Measurements from ENCODE around the gene OST4. TPM values are rescaled to one million over a fixed set of nuclear protein-coding genes. Genes with fewer than 3 reads are reported as not detected.
"Not testable (repeated sequence)": the region's sequence is repeated elsewhere in the genome, so short reads cannot be mapped to it uniquely, and the experiment has no call there.

The OST4 gene
- 393 TPM for total RNA-seq
- long read RNA-seq, transcript OST4-203 (3 exons, 561 nt) = major isoform, 141 of 145 reads
- long read RNA-seq, partial matches to known transcripts = 2 of 145 reads
- long read RNA-seq, other reads (novel, unspliced or antisense) = 1 of 145 reads

- DNase-seq (peak; percentile 97), ATAC-seq (ENCODE audit: poor library complexity) (peak; percentile 96)
- intact Hi-C loops (cut with DNase I) = no loop called here
Measured at GRCh38 chr2:27071277-27071989, at the start of gene OST4. Gene OST4, minus strand, starts transcription at chr2:27071654.

DNA sequence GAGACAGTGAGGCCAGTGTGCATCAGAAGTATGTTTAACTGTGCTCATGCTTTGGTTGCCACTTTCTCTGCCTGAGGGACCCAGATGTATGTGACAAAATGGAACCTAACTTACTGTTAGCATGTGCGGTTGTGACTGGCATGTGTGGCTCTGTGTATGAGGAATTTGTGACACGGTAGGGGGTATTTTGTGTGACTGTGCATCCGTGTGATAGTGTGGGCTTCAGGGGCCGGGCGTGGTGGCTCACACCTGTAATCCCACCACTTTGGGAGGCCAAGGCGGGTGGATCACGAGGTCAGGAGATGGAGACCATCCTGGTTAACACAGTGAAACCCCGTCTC, 47.8 kb upstream of the OST4 start:
- DNase-seq; ATAC-seq (ENCODE audit: poor library complexity); intact Hi-C loops (cut with DNase I): not testable (repeated sequence)

- ATAC-seq (ENCODE audit: poor library complexity) (no peak), DNase-seq (no peak)
- intact Hi-C loops (cut with DNase I) = no loop called here
Measured at GRCh38 chr2:27118525-27119329, 47.3 kb upstream of the OST4 start, which contains the start of gene CGREF1. Gene CGREF1, minus strand, starts transcription at chr2:27119128. Its CDS starts 14,762 bp downstream, at chr2:27104366.

- intact Hi-C loops (cut with DNase I) = no loop called here
- DNase-seq (no peak), ATAC-seq (ENCODE audit: poor library complexity) (no peak)
Measured at GRCh38 chr2:27117995-27118524, 46.6 kb upstream of the OST4 start.

- ATAC-seq (ENCODE audit: poor library complexity) (no peak), DNase-seq (no peak)
- intact Hi-C loops (cut with DNase I) = no loop called here
Measured at GRCh38 chr2:27115519-27115918, 44.1 kb upstream of the OST4 start.

GRCh38 chr2:27111392-27112078, 40.1 kb upstream of the OST4 start:
- intact Hi-C loops (cut with DNase I); ATAC-seq (ENCODE audit: poor library complexity); DNase-seq: not testable (repeated sequence)

- ATAC-seq (ENCODE audit: poor library complexity); DNase-seq; intact Hi-C loops (cut with DNase I): not testable (repeated sequence)
Measured at GRCh38 chr2:27110603-27111352, 39.3 kb upstream of the OST4 start.

DNA sequence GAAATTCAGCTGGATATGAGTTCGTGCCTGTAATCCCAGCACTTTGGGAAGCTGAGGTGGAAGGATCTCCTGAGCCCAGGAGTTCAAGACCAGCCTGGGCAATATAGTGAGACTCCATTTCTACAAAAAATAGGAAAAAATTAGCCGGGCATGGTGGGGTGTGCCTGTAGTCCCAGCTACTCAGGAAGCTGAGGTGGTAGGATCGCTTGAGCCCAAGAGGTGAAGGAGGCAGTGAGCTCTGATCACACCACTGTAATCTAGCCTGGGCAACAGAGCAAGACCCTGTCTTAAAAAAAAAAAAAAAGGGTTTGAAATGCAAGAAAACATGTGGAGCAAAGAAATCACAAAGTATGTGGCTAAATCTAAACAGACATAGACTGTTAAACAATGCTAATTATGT, 37.6 kb upstream of the OST4 start:
- DNase-seq = no peak
- ATAC-seq (ENCODE audit: poor library complexity) = no peak
- intact Hi-C loops (cut with DNase I) = no loop called here

DNA sequence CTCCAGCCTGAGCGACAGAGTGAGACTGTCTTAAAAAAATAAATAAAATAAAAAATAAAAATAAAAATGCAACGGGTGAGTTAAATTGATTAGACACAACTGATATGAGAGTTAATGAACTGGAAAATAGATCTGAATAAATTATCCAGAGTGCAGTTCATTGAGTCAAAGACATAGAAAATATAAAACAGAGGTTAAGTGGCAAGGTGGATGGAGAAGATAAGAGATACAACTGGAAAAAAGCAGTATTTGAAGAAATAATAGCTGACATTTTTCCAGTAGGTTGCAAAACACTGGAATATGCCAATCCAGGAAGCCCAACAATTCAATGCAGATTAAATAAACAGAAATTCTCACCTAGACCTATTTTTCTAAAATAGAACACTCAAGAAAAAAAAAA, 36.8 kb upstream of the OST4 start:
- ATAC-seq (ENCODE audit: poor library complexity) (no peak), DNase-seq (no peak)
- intact Hi-C loops (cut with DNase I) = no loop called here

GRCh38 chr2:27105981-27106380, 34.5 kb upstream of the OST4 start:
- ATAC-seq (ENCODE audit: poor library complexity) = no peak
- DNase-seq = no peak
- intact Hi-C loops (cut with DNase I) = no loop called here

GRCh38 chr2:27102329-27102728, 30.9 kb upstream of the OST4 start:
- ATAC-seq (ENCODE audit: poor library complexity) (no peak), DNase-seq (no peak)
- intact Hi-C loops (cut with DNase I) = loop anchor here (5.0 kb wide), 1 partner anchor 175 kb away; the partner anchor contains the start of gene DNAJC5G

GRCh38 chr2:27100036-27100435, 28.6 kb upstream of the OST4 start:
- ATAC-seq (ENCODE audit: poor library complexity) (no peak), DNase-seq (no peak)
- intact Hi-C loops (cut with DNase I) = loop anchor here (5.0 kb wide), 1 partner anchor 177 kb away; the partner anchor contains the start of gene DNAJC5G

GRCh38 chr2:27099334-27099955, 28.0 kb upstream of the OST4 start:
- DNase-seq (no peak), ATAC-seq (ENCODE audit: poor library complexity) (no peak)
- intact Hi-C loops (cut with DNase I) = loop anchor here (5.0 kb wide), 1 partner anchor 93 kb away; no protein-coding TSS in a partner anchor

DNA sequence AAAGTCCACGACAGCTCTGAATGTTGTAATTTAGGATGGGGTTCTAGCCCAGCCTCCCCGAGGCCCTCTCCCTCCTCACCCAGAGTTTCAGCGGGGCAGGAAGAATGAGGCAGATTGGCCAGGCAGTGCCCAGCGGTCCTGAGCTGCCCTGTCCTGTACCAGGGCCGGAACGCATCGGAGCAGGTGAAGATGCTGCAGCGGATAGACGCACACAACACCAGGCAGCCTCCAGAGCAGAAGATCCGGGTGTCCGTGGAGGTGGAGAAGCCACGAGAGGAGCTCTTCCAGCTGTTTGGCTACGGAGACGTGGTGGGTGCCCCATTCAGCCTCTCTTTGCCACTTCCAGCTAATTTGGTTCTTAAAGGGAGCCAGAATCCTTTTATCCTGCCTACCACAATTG, 25.9 kb upstream of the OST4 start:
- intact Hi-C loops (cut with DNase I) = loop anchor here (5.0 kb wide), 1 partner anchor 95 kb away; no protein-coding TSS in a partner anchor

DNA sequence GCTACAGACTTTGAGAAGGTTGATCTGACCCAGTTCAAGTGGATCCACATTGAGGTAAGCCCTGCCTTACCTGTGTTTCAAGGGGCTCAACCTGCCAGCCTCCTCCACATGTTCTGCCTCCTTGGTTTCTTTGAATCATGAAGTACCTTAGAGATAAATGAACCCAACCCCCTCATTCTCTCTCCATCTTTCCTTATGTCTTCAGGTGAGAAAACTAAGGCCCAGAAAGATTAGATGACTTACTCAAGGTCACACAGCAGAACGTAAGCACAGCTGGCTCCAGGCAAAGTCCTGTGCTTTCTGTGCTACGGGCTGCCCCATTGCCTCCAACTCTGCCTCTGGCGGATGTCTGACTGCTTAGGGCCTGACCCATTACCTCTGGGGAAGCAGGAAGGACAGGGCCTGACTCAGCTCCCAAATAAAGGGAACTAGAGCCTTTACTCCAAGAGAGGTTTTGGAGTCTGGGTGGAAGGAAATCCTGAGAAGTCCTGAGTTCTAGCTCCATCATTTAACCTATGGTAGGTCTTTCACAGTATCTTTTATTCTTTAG, 25.4 kb upstream of the OST4 start:
- DNase-seq = no peak
- ATAC-seq (ENCODE audit: poor library complexity) = peak; percentile 25
- intact Hi-C loops (cut with DNase I) = loop anchor here (5.0 kb wide), 1 partner anchor 95 kb away; no protein-coding TSS in a partner anchor

More for the DNA sequence above, 25.9 kb upstream of the OST4 start:
- ATAC-seq (ENCODE audit: poor library complexity) (no peak), DNase-seq (no peak)

- ATAC-seq (ENCODE audit: poor library complexity) (peak; percentile 90), DNase-seq (peak; percentile 73)
- intact Hi-C loops (cut with DNase I) = loop anchor here (5.0 kb wide), 1 partner anchor 96 kb away; no protein-coding TSS in a partner anchor
Measured at GRCh38 chr2:27095745-27096651, 24.5 kb upstream of the OST4 start.
